ENCODE measurements around the gene FAM24A. TPM values are rescaled to one million over a fixed set of nuclear protein-coding genes. Genes with fewer than 3 reads are reported as not detected.

Gene FAM24A
- total and polyA plus RNA-seq, 10 of the 15 experiments (the other 5 are each of a cell fraction or from before 2014, with no cell fraction given) = not detected

- Histone ChIP-seq H3K9me3 (replicated peaks; ENCODE audit: control insufficient read depth, insufficient read depth, low read length) (no peaks in the 10 kb centered on the region), H3K4me1 (ENCODE audit: control insufficient read depth, insufficient read depth, low read length) (no peaks in the 10 kb centered on the region), H3K4me2 (ENCODE audit: control insufficient read depth, insufficient read depth) (no peak overlapping the region), H4K20me1 (ENCODE audit: control insufficient read depth, insufficient read depth) (no peaks in the 10 kb centered on the region), H3K9ac (ENCODE audit: control insufficient read depth, insufficient read depth, low read length) (no peak overlapping the region), H3K27me3 (replicated peaks in 1 of 2; ENCODE audit: control insufficient read depth in 2 of 2, insufficient read depth in 2 of 2, low read length in 1 of 2) (no peaks in the 10 kb centered on the region), H2AFZ (ENCODE audit: control insufficient read depth, low read depth, low read length) (no peak overlapping the region), H3K4me3 (no peak overlapping the region), H3K27ac (ENCODE audit: control insufficient read depth, insufficient read depth) (no peak overlapping the region), H3K36me3 (ENCODE audit: control insufficient read depth in 2 of 2, insufficient read depth in 2 of 2, low read length in 1 of 2) (peaks cover 0 to 2% of the 10 kb centered on the region in 2 experiments; a peak in 2 of 4 replicates), H3K79me2 (ENCODE audit: control insufficient read depth, insufficient read depth, low read length) (peaks cover 7% of the 10 kb centered on the region)
- no peak for FAIRE-seq
- no peak for DNase-seq (ENCODE audit: low read depth, low spot score)
- no TSS peak for BruUV-seq (replicated peaks)
- ChIA-PET CTCF (no interaction called here), SMC1A (ENCODE audit: uncharacterized antibody, unreplicated experiment) (no interaction called here), RAD21 (ENCODE audit: unreplicated experiment) (no interaction called here), POLR2A (no interaction called here)
- intact Hi-C loops (cut with micrococcal nuclease; ENCODE audit: unreplicated experiment) = no loop called here
- 83% methylated on average over 1 of the region's 1 CpG for WGBS (ENCODE audit: insufficient coverage, insufficient replicate concordance, low lambda C conversion rate, missing lambda C conversion rate)
- no peak for ATAC-seq
- TF ChIP-seq ZBTB40 (IDR thresholded peaks at IDR 0.05; ENCODE audit: borderline replicate concordance) (no peak), RUNX3 (IDR thresholded peaks at IDR 0.05; ENCODE audit: low read length) (no peak)
- in situ Hi-C loops (cut with MboI) = no loop called here
These were observed 48.7 kb upstream of the FAM24A start for GRCh38 chr10:122861711-122862161.
